ENCODE data around the gene PIANP.
"Not testable (repeated sequence)": the region's sequence is repeated elsewhere in the genome, so short reads cannot be mapped to it uniquely, and the experiment has no call there.

GRCh38 chr12:6708351-6708750, 7.7 kb upstream of the PIANP start:
- not testable (repeated sequence) for TF ChIP-seq POLR2A (IDR thresholded peaks at IDR 0.05; ENCODE audit: low read depth, low read length); CTCF (conservative IDR thresholded peaks at IDR 0.05; ENCODE audit: low read depth, low read length); RAD21 (IDR thresholded peaks at IDR 0.05; ENCODE audit: low read length); CEBPB (IDR thresholded peaks at IDR 0.05; ENCODE audit: low read depth, low read length); RCOR1 (IDR thresholded peaks at IDR 0.05; ENCODE audit: insufficient replicate concordance, low read length); USF2 (IDR thresholded peaks at IDR 0.05; ENCODE audit: low read depth, low read length); MAZ (IDR thresholded peaks at IDR 0.05; ENCODE audit: borderline replicate concordance, low read depth, low read length); MAFK (IDR thresholded peaks at IDR 0.05; ENCODE audit: low read depth, low read length); ELK1 (IDR thresholded peaks at IDR 0.05; ENCODE audit: borderline replicate concordance, low read depth, low read length); MXI1 (IDR thresholded peaks at IDR 0.05; ENCODE audit: borderline replicate concordance, low read depth, low read length); SMC3 (IDR thresholded peaks at IDR 0.05; ENCODE audit: low read depth, low read length); BHLHE40 (IDR thresholded peaks at IDR 0.05; ENCODE audit: low read depth, low read length)

Data from IMR-90 (cell line).